Stimulated activated CD4-positive, alpha-beta T cell treated with anti-CD3 and anti-CD28 coated beads, Interleukin-12 subunit alpha, Interleukin-12 subunit beta, amount 100 ng/mL, for 4 hours (primary cell): ENCODE data around the gene RIC1.
A peak's percentile ranks its signal among the peaks of the same experiment; 100 is the strongest.
"Not testable (repeated sequence)": the region's sequence is repeated elsewhere in the genome, so short reads cannot be mapped to it uniquely, and the experiment has no call there.

Source experiments
- DNase-seq: peaks from one replicate; pipeline ENCODE4 v3.0.0-alpha.2; 2020

RIC1 gene, protein sequence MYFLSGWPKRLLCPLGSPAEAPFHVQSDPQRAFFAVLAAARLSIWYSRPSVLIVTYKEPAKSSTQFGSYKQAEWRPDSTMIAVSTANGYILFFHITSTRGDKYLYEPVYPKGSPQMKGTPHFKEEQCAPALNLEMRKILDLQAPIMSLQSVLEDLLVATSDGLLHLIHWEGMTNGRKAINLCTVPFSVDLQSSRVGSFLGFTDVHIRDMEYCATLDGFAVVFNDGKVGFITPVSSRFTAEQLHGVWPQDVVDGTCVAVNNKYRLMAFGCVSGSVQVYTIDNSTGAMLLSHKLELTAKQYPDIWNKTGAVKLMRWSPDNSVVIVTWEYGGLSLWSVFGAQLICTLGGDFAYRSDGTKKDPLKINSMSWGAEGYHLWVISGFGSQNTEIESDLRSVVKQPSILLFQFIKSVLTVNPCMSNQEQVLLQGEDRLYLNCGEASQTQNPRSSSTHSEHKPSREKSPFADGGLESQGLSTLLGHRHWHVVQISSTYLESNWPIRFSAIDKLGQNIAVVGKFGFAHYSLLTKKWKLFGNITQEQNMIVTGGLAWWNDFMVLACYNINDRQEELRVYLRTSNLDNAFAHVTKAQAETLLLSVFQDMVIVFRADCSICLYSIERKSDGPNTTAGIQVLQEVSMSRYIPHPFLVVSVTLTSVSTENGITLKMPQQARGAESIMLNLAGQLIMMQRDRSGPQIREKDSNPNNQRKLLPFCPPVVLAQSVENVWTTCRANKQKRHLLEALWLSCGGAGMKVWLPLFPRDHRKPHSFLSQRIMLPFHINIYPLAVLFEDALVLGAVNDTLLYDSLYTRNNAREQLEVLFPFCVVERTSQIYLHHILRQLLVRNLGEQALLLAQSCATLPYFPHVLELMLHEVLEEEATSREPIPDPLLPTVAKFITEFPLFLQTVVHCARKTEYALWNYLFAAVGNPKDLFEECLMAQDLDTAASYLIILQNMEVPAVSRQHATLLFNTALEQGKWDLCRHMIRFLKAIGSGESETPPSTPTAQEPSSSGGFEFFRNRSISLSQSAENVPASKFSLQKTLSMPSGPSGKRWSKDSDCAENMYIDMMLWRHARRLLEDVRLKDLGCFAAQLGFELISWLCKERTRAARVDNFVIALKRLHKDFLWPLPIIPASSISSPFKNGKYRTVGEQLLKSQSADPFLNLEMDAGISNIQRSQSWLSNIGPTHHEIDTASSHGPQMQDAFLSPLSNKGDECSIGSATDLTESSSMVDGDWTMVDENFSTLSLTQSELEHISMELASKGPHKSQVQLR (N-terminal part only)

DNA sequence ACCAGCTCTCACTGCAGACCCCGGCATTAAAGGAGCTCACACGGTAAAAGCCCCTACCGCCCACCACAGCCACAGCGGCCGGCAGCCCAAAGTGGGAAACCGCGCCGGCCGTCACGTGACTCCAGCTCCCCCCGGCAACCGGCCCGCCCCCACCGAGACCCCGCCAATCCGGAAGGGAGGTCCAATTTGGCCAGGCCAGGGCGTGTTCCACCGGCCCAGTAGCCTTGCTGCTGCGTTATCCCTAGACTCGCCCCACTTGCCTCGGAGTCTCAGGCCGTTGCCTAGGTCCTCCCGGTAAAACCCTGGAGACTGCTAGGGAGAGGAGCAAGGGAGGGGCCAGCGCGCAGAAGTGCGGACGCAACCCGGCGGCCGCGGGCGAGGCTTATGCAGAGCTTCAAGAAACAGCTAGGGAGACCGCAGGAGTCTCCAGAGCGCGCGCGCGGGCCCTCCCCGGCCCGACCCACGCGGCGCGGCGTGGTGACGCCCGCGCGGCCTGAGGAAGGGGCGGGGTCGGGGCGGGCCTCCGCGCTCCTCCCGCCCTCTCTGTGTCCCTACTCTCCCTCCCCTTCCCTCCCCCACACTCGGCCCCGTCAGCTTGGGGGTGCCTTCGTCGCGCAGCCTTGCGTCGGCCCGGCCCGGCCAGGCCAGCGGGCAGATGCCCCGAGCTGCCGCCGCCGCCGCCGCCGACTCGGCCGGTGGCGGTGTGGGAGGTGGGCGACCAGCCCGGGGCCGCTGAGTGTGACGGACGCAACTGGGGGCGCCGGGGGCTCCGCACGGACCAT lies at the start of gene RIC1:
Gene RIC1, plus strand, starts transcription at position 578 of the 782 bp plus-strand sequence. Its CDS starts 203 bp downstream, at position 781.
- peak; percentile 86 for DNase-seq

DNA sequence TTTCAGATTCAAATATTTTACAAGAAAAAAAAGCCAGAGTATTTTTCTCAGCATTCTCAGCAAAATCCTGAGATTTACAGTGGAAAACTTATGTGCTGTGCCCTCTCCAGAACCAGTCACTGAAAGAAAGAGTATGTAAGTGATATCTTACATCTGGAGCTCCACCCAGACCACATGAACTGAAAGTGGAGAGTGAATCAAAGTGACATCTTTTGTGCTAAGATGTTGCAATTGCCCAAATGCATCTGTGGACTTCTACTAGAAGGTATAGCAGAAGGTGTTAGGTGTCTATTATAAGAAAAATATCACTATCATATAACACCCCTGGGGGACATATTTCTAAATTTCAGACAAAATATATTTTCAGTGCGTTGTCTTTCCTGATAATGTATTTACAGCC lies 49.0 kb upstream of the RIC1 start:
- DNase-seq, result no peak

DNA sequence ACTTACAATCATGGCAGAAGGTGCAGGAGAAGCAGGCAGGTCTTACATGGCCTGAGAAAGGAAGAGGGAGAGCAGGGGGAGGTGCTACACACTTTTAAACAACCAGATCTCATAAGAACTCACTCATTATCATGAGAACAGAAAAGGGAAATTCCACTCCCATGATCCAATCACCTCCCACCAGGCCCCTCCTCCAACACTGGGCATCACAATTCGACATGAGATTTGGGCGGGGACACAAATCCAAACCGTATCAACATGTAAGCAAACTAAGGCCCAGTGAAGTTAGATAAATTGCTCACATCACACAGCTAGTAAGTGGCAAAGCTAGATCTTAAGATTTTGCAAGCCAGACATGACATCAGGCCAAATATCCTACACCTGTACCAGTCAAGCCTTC lies 48.3 kb upstream of the RIC1 start:
- no peak for DNase-seq

DNA sequence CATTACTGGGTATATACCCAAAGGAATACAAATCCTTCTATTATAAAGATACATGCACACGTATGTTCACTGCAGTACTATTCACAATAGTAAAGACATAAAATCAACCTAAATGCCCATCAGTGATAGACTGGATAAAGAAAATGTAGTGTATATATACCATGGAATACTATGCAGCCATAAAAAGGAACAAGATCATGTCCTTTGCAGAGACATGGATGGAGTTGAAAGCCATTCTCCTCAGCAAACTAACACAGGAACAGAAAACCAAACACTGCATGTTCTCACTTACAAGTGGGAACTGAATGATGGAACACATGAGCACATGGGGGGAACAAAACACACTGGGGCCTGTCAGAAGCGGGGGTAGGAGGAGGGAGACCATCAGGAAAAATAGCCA lies 47.2 kb upstream of the RIC1 start:
- not testable (repeated sequence) for DNase-seq

DNA sequence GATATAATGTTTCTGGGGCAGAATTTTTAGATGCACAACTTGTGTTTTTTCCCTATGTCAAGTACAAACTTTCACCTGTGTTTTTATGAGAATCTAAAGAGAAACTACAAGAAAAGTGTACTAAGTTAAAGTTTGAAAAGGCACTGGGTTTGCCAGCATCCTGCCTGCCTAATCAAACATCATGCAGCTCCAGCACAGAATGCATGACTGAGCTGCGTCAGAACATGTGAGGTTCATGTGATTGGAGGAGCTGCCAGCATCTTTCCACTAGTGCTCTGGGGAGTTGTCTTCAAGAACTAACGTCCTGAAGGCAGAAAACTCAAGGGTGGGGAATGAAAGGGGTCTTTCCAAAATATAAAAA lies 46.1 kb upstream of the RIC1 start:
- no peak for DNase-seq

DNA sequence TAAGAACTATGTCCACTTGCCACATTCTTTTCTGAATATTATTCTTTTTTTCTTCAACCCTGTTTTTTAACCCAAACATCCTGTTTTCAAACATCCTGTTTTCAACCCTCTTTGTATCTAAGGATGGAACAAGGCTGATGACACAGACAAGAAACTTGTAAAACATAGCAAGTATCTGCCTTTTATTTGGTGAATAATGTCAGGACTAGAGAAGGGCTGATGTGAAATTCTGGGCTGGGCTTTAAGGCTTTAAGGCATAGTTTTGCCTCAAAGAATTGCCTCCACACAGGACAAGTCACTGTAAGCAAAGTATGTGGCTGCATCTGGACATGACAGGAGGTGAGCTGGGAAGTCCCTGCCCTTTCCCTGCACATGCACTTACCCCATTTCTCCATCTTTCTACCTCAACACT lies 42.5 kb upstream of the RIC1 start:
- no peak for DNase-seq

DNA sequence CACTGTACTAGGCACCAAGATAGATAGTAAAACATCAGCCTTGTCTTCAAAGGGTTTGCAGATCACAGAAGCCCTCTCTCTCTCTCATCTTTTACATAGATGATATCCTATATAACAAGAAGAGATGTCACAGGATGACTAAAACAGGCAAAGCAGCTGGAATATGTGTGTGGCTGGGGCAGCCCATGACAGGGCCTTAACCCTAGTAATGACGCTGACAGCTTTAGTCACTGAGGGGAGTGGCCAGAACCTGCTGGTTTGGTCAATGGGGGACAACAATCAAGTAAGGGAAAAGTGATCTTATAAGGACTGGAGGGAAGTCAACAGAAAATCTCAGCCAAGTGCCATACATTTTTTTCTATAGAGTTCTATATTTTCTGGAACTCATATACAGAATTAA lies 41.9 kb upstream of the RIC1 start:
- peak; percentile 16 for DNase-seq

DNA sequence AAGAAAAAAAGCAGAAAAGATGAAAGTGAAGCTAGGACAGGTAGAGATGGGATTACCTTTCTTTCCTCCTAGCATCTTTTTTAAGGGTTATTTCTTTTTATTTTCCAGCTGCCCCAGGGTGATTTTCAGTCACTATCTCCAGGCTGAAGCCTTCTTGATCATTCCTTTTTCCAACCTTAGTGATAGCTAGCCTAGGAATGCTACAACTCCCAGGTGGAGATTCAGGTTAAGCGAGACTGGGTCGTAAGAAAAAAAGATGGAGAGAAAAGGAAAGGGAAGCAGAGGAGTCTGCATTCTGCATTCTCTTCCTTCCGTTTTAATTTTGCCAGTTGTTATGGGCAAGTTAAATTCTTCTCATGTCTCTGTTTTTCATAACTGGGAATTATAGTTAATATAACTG lies 36.7 kb upstream of the RIC1 start:
- DNase-seq, result no peak

DNA sequence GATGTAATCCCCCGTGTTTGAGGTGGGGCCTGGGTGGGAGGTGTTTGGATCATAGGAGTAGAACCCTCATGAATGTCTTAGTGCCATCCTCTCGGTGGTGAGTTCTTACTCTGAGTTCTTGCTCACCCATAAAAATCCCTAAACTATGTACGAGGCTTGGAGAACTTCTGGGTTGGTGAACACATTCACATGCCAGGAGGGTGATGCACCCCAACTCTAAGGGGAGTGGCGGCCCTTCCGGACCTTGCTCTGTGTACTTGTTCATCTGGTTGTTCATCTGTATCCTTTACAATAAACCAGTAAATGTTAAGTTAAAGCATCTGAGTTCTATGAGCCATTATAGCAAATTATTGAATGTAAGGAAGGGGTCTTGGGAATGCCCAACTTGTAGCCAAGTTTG lies 36.0 kb upstream of the RIC1 start:
- DNase-seq, result no peak

DNA sequence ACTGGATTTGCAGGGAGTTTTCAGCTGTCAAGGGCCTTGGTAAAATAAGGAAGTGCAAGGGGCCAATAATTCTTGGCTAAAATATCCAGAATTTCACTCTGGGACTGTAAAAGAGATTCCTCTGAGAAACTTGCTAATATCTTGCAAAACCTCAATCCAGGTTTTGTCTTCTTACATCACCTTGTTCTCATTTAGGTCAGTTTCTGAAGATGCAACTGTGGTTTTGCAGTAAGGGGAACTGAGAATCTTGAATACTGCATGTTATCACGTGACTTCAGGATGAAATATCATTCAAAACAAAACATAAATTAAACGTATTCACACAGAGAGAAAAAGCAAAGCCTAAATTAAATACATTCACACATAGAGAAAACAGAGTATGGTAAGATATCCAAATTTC lies 35.0 kb upstream of the RIC1 start:
- DNase-seq, result no peak

DNA sequence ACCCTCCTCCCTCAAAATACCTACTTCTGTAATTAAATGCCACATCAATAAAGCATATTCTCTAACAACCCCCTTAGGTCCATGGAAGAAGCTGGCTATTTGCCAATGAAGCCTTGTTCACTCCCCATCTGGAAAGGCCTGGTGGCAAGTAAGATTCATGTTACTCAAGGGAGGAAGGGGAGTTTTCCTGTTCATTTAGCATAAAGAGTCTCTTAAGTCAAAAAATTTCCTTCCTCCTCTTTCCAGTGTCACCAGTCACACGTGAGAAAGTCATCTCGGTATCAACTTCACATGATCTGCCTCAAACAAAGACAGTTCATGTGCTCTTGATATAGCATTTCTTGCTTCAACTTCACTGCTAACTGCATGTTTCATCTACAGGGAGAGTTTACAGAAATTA lies 32.7 kb upstream of the RIC1 start:
- no peak for DNase-seq

DNA sequence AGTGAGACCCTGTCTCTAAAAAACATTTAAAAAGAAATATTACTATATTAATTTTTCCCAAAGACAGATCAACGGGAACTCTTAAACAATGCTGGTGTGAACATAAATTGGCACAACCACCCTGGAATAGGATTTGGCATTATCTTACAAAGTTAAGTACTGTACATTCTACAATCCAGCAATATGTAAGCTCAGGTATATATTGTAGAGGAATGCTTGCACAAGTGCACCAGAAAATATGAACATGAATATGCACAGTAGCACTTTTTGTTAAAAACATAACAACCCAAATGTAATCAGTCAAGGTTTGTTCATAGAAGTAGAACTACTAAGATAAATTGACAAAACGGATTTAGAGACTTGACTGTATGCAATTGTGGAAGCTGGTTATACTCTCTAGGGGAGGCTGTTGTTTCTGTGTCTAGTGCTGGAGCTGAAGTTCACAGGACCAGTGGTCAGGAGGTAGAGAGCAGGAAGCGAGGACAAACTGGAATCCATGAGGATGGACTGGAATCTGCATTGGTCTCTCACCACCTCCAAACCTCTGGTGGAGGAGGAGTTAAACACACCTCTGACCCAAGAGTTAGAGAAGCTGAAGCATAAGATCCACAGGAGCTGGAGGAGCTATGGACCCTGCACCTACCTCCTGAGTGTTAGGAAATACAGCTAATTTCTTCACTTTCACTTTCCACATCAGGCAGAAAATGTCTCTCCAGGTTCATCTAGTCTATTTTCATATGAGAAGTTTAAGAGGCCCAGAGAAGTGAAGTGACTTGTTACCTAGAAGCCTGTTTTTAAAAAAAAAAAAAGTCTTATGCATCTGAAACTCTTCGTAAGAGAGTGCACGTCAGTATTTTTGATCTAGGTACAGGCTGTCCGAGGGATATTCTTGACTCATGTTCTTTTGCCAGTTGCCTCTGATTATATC lies 20.3 kb upstream of the RIC1 start:
- DNase-seq, result no peak

DNA sequence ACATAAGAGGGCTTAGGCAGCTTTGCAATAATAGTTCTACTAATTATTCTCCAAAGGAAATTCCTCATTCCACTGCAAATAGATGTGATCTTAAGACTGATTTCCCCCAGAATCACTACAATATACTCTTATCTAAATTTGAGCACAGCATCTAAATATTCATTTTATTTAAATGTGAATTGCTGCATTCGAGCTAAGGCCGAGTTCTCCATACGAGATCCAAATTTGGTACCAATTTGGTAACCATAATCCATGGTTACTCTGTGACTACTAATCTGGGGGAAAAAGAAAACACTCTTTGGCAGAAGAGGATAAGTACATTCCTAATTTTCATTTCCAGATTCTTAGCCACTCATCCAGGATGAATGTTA lies 19.7 kb upstream of the RIC1 start:
- DNase-seq, result no peak

DNA sequence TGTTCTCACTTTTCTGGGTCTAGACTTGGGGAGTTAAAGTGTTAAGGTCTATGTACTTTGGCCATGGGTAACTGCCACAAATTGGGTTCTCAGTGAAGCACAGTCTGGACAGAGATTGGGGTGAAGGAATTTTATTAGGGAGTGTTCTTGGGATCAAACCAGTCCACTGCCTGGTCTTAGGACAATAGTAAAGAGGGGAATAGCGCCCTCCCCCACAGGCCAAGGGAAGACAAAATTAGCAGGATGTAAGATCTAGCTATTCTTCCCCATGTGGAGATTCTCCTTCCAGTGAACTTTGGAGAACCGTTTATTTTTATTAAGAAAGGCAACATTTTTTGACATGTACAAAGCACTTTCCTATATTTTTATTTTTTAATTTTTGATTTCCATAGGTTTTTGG lies 18.4 kb upstream of the RIC1 start:
- DNase-seq, result no peak

DNA sequence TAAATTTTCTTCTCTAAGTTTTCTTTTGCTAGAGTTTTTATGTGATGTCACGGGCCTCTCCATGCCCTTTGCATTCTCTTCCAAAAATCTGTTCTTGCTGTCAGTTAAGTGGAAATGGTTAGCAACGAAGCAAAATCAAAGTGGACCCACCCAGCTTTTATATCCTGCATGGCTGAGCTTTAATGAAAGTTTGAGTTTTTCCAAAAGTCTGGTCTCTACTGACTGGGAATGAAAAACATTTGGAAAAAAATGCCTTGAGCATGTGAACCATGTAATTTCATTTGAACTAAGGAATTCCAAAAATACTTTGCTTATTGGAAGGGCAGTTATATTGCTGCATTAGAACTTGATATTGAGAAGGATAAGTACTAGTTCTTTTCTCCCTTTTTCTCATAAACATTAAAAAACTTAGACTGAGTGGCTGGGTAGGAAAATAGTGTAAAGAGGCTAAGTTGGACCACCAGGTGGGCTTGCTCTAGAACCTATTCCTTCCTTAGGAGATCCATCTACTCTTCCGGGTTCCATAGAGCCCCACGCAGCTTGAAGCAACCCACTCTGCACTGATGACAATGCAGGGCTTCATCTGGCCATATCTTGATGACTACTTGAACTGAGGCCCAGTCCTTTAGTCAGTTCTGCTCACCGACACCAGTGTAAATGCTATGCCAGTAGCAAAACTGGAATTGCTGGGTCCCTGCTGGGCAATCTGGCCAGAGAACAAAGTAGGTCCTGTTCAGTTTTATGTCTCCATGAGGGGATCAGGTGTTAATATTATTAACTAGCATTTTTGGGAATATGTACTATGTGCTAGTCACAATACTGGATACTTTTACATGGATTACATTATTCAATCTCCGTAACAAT lies 17.4 kb upstream of the RIC1 start:
- DNase-seq, result no peak

DNA sequence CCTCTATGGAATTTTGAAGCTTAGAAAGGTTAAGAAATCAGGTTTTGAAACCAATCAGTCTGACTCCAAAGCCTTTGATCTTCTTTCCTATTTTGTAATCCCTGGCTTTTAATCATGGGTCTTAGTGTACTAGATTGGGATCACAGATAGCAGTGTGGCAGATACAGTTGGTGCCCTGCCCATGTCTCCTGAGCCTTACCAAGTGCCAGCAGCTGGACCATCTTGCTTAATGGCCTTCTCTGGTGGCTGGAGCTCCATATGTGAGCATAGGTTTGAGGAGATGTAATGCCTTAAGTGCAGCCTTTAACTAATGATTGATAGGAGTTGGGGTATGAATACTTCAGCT lies 16.7 kb upstream of the RIC1 start:
- no peak for DNase-seq

DNA sequence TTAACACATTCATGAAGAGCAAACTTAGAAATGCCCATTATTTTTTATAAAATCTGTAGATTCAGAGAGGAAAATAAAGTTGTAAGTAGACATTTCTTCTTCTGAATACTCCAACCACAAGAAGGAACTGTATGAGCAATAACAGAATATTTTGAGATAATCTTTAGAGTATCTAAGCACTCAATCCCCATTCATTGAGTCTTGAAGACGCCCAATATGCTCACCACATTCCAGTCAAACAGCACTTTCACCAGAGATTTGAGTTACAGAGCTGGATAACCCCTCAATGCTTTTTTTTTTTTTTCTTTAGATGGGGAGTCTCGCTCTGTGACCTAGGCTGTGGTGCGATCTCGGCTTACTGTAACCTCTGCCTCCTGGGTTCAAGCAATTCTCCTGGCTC lies 14.7 kb upstream of the RIC1 start:
- DNase-seq, result no peak

DNA sequence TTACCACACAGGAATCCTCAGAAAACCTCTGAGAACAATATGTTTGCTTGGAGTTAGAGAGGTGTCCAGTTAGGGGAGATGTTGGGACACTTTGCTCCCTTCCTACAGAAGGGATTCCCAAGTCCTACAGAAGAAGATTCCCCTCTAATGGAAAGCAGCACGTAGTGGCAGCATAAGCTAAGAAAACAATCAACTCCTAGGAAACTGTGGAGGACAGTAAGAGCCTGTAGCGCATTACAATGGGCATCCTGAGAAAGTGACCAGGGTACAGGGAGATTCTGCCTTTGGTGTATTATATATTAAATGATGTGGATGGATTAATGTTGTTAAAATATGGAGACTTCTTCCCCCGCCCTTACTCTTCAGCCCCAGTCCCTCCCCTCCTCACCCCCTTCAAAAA lies 13.9 kb upstream of the RIC1 start:
- no peak for DNase-seq

DNA sequence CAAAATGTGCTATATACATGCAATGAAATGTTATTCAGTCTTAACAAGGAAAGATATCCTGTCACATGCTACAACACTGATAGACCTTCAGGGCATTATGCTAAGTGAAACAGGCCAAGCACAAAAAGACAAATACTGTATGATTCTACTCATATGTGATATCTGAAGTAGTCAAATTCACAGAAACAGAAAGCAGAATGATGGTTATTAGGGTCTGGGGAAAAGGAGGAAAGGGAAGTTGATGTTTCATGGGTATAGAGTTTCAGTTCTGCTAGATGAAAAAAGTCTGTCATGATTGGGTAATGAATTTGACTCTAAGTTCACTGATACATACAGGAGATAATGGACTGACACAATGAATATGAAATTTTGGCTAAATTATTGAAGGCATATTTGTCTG lies 11.2 kb upstream of the RIC1 start:
- DNase-seq, result no peak

DNA sequence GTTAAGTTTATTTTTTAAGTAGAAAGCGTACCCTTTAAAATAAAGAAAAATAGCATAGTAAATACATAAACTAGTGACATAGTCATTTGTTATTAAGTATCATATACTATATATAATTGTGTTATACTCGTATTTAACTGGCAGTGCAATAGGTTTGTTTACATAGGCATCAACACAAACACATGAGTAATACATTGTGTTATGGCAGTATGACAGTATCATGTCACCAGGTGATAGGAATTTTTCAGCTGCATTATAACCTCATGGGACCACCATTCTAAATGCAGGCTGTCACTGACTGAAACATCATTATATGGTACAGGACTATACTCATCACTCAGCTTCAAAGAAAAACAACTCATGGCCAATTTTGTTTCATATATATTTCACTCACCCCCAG lies 8.4 kb upstream of the RIC1 start:
- DNase-seq, result no peak

DNA sequence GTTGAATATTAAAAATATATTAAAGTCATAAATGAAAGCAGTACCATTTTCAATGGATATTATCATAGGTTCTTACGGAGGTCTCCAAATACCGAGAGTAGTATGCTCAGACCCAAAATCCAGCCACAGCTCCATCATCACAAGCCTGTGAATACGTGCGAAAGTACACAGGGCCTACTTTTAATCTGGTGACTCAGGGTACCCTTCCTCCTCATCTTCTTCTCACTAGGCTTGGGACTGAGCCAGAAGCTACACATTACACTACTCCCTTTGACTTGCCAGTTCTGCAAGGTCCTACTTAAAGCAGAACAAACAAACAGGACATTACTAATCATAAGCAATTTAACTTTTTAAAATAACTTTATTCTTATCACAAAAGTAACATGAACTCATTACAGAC lies 7.6 kb upstream of the RIC1 start:
- DNase-seq, result no peak
